Measurements from ENCODE around the gene IFIH1. TPM values are rescaled to one million over a fixed set of nuclear protein-coding genes. Genes with fewer than 3 reads are reported as not detected.
A peak's percentile ranks its signal among the peaks of the same experiment; 100 is the strongest.

IFIH1 gene
- total RNA-seq, 1 donor from 2014 or later, result 6.0 TPM

DNA sequence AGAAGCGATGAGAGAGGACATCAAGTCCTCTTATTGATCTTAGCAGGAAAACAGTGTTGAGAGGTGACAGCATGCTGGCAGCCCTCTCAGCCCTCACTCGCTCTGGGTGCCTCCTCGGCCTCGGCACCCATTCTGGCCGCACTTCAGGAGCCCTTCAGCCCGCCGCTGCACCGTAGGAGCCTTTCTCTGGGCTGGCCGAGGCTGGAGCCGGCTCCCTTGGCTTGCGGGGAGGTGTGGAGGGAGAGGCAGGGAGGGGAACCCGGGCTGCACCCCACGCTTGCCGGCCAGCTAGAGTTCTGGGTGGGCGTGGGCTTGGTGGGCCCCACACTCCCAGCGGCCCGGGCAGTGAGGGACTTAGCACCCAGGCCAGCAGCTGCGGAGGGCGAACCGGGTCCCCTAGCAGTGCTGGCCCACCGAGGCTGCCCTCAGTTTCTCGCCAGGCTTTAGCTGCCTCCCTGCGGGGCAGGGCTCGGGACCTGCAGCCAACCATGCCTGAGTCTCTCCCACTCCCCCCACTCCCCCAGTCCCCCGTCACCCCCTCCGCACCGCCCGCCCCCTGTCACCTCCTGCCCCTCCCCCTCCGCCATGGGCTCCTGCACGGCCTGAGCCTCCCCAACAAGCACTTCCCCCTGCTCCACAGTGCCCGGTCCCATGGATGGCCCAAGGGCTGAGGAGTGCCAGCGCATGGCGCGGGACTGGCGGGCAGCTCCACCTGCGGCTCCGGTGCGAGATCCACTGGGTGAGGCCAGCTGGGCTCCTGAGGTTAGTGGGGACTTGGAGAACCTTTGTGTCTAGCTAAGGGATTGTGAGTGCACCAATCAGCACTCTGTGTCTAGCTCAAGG is 83.6 kb downstream of the IFIH1 start:
- DNase-seq (ENCODE audit: missing footprints) (peak; percentile 53), ATAC-seq (no peak)

DNA sequence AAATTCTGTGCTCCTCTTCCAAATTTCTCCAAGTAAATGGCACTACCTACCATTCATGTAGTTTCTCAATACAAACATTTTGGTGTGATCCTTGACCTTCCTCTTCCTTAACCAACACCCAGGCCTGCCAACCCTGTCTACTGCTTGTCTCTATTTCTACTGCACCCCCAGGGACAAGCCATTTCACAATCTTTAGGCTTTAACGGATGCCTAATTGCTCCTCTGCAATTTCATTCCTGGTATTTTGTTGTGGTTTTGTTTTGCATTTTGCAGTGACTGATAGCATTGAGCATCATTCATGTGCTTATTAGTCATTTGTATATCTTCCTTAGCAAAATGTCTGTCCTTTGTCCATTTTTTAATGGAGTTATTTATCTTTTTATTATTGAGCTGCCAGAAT is 85.3 kb downstream of the IFIH1 start:
- intact Hi-C loops (cut with DNase I), result no loop called here
- no peak for DNase-seq (ENCODE audit: missing footprints)
- no peak for ATAC-seq

More for the DNA sequence above, 83.6 kb downstream of the IFIH1 start:
- intact Hi-C loops (cut with DNase I), result no loop called here

DNA sequence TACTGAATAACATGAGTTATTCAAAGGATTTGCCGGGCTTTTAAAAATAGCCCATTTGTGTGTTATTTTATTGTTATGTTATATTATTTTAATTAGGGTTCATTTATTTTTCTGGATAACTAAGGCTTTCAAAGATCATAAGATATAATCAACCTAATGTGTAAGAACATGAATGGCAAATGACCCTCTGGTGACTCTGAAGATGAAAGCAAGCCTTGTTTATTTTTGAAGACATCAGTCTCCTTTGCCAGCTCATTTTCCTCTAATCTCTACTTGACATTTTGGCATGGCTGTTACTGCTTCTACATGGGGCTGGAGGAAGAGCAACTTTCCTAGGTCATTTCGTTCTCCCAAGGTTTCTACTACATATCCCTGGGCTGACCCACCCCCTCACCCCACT is 85.8 kb downstream of the IFIH1 start:
- intact Hi-C loops (cut with DNase I), result no loop called here
- ATAC-seq (no peak), DNase-seq (ENCODE audit: missing footprints) (no peak)

DNA sequence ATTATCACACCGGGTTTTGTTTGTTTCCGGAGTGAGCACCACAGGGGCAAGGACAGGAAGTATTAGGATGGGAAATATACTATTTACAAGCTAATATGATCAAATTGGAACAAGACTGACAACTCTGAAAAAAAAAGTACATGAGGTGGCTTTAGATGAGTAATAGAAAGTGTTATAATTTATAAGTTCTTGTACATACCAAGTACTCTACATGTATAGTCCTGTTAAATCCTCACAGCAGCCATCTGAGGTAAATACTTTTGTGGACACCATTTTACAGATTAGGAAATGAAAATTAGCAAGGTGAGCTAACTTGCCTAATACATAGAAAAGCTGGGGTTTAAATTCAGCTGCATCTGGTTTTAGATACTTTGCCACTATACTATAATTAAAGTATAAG is 86.5 kb downstream of the IFIH1 start:
- DNase-seq (ENCODE audit: missing footprints) (no peak), ATAC-seq (no peak)
- intact Hi-C loops (cut with DNase I), result no loop called here

DNA sequence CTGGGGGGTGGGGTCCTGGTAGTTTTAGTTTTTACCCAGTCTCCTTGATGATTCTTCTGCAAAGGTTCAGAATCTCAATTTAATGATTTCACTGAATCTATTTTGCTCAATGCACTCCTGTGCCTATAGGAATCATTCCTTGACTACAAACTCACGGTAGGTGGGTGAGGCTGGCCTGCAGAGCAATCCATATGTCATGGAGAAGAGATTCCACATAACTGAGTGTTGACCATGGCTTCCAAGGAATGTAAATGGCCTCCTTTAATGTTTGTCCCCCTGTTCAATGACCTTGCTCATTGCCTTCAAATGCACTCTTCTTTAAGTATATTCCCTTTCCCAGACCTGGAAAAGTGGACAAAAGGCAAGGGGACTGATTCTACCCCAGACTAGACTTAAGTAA is 87.7 kb downstream of the IFIH1 start:
- DNase-seq (ENCODE audit: missing footprints) (no peak), ATAC-seq (no peak)
- intact Hi-C loops (cut with DNase I), result no loop called here

DNA sequence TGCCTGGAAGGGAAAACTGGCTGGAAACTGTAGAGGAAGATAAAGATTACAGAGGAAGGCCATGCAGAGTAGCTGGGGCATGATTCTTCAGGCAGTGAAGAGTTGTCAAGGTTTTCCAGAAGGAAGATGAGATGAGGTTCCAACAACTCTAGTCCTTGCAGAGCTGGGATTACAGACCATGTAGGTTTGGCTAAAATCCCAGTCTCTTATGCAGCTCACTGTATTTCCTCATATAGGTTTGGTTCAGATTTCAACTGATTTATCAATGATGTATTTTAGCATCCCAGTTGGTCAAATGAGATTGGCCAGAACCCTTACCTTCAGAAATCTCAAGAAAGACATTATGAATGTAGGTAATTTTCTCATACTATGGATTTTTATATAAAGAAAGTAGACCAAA is 91.6 kb downstream of the IFIH1 start:
- intact Hi-C loops (cut with DNase I), result no loop called here
- ATAC-seq (no peak), DNase-seq (ENCODE audit: missing footprints) (no peak)

DNA sequence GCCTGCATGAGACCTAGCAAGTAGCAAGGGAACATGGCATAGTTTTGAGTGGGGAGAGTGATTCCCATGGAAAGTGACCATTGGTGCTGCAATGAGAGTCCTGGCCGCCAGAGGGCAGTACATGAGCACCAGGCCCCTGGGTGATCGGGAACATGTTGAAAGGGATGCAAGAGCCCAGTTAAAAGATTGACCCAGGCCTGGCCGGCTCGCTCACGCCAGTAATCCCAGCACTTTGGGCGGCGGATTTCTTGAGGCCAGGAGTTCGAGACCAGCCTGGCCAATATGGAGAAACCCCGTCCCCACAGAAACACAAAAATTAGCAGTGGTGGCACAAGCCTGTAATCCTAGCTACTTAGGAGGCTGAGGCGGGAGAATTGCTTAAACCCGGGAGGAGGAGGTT is 97.4 kb downstream of the IFIH1 start:
- intact Hi-C loops (cut with DNase I), result loop anchor here (2.0 kb wide), 1 partner anchor 78 kb away; no protein-coding TSS in a partner anchor
- ATAC-seq (peak; percentile 70), DNase-seq (ENCODE audit: missing footprints) (peak; percentile 88)

DNA sequence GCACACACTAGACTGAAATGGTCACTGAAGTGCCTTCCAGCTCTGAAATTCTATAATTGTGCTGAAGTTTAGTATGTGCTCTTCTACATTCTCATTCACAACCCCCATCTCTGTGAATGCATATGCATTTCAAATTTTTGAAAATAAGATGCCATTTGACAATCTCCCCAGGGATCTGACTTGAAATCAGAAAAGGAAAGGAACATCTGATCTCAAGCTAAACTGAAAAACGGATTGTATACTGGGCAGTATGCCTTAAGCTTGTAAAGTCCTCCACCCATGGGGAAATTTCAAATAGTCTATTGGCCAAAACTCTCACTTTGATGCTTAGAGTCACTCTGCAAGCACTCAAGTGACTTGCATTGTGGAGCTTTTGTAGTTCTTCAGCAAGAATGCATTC is 98.1 kb downstream of the IFIH1 start:
- no peak for DNase-seq (ENCODE audit: missing footprints)
- intact Hi-C loops (cut with DNase I), result loop anchor here (2.0 kb wide), 1 partner anchor 78 kb away; no protein-coding TSS in a partner anchor
- no peak for ATAC-seq

DNA sequence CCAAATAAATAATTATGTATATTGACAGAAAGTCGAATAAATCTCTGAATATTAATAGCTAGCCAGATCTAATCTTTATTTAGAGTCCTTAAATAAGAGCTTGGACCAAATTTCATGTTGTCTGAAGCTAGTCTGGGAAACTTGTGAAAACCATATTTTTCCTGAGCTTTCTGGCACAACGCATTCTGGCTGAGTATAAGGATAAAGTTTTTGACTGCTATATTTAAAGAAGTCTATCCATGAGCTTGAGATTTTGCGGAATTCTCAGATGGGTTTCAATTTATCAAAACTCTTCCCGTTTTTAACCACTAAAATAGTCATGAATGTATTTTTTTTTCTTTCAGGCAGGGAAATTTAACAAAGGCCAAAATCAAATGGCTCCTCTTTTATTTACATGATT is 99.1 kb downstream of the IFIH1 start:
- intact Hi-C loops (cut with DNase I), result no loop called here
- ATAC-seq (no peak), DNase-seq (ENCODE audit: missing footprints) (no peak)

DNA sequence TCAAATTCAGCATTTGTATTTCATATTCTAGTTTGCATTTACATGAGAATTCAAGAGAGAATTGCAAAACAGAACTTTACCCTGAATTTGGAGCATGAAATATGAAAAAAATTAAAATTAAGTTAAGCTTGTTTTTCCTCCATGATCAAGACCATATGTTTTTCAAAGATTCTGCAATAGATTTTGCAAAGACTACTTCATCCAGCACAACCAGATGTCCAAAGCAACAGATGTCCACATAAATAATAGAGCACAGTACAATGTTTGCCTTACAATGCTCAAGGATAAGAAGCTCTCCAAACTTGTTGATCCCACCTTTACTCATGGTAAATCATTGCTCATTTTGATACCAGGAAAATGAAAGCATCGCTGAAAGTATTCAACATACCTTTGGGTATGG is 100.9 kb downstream of the IFIH1 start:
- intact Hi-C loops (cut with DNase I), result no loop called here
- ATAC-seq, result no peak
- no peak for DNase-seq (ENCODE audit: missing footprints)

Other genes starting within 250 kb of the IFIH1 start
- gene DPP4, start 244.5 kb downstream of the IFIH1 start, total RNA-seq, result 5.4 TPM
- gene GCG, start 166.4 kb downstream of the IFIH1 start, total RNA-seq, result not detected
- 0.62 TPM for gene FAP, start 75.2 kb downstream of the IFIH1 start, total RNA-seq
- gene GCA, start 25.4 kb upstream of the IFIH1 start, total RNA-seq, result 11.2 TPM

Measured in Right ventricle myocardium inferior (tissue), 1 donor.